ENCODE results near the gene TEKT4.

GRCh38 chr2:94880507-94880906, 9.3 kb downstream of the TEKT4 start:
- no peak for TF ChIP-seq POLR2A (IDR thresholded peaks at IDR 0.05; ENCODE audit: low read length)
- no peak for TF ChIP-seq GATA1 (IDR thresholded peaks at IDR 0.05; ENCODE audit: low read depth, low read length)
